GM23248 (cell line): ENCODE results near the gene TNS3.

Source experiments
- EZH2 ChIP-seq: fragments of 200-600 bp; sonication (generic); IDR thresholded peaks from 2 replicates; pipeline ENCODE4 v1.6.1; 2018; ENCODE audit warnings: antibody characterized with exemption, mild to moderate bottlenecking; ENCODE audit not compliant: insufficient read depth, poor library complexity, severe bottlenecking
- EZH2phosphoT487 ChIP-seq: fragments of 200-600 bp; sonication (generic); IDR thresholded peaks from 2 replicates; pipeline ENCODE4 v1.6.1; 2018; ENCODE audit warnings: antibody characterized with exemption, moderate library complexity, mild to moderate bottlenecking, low read depth; ENCODE audit not compliant: insufficient read depth

DNA sequence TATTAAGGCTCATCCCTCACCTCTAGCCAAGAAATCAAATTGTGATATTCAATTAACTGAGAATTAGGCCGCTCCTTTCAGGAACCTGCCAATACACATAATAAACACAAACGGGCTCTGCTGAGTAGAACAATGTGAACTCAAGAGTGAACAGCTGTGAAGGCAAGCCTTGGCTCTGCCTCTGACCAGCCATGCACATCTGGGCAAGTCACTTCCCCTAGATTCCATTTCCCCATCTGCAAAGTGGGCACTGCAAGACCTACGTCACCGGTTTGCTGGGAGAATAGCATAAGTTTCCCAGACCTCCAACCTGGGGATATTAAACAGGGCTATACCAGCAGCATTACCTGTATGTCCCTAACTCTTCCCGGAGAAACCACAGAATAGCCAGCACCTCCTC, 355.2 kb downstream of the TNS3 start:
- no peak for TF ChIP-seq EZH2
- TF ChIP-seq EZH2phosphoT487 = no peak
